ENCODE data around the gene DNAI7.

The DNAI7 gene

DNA sequence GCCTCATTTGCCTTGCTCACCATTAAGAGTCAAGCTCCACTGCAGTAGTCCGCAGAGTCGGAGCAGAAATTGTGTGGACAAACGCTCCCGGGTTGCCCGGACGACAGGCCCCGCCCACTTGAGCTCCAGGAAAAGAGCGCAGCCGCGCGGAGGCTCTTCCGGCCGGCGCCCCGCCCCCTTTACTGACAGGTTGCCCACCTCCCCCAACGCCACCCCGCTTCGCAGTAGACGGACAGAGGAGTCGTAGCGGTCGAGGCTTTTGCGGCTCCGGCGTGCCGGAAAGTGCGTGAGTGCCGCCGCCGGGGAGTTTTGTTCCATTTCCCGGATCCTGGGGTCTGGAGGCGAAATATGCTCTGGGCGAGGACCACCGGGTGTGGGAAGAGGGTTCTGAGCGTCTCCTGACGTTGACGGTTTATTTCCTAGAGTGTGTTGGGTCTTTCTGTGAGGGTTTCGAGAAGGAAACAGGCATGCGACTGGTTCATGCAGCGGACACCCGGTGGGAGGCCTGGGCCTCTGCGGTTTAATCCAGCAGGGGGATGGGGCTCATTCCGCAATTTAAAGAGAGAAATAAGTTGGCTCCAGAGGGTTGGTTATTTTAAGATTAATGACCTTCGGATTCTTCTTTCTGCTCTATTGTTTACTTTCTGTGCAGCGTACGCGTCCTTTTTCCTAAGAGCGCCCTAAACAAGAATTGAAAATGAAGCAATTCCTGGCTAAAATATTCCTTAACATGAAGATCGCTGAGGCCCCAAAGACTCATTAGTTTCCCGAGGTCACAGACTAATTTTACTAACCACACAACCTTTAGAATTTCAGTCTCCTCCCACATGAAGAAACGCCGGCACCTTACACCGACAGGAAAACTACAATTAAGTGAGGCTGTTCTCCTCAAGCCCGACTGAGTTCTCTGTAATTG lies at the start of gene DNAI7, which contains the start of gene ETFRF1:
Gene DNAI7, minus strand, starts transcription at position 105 of the 916 bp plus-strand sequence. Its CDS starts 82 bp downstream, at position 23.
Gene ETFRF1, plus strand, starts transcription at position 182 of the 916 bp plus-strand sequence. CDS start 8,720 bp downstream, outside the sequence.
- DNase-seq (ENCODE audit: low read depth), result peak; percentile 90

GRCh38 chr12:25243680-25243990 lies 48.7 kb upstream of the DNAI7 start:
- DNase-seq (ENCODE audit: low read depth), result no peak

DNA sequence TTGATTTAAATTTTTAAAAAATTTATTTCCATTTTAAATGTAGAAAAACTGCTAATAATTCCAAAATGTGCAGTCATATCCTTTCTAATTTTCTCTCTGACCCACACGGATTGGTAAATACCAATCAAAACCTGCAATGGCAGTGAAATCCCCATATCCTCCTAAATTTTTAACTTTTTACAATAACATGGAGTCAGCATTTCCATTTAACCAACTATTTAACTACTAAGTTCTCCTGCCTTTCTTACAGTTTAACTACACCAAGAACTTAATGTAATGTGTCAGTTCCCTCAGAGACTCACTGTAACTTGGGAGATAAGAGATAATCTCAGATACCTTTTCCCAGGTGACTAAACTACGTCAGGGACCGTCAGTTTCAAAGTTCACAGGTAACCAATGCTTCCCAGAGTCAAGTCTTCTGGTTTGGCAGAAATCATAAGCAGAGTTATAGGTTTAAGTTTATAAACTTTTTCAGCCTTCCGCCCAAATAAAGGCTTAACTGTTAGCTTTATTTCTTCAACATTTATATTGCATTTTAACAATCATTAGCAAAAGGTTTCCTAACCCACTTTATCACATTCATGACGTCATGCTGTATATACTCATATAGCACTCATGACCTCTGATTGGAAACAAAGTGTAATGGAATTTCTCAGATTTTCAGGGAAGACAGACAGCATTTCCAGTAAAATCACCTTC lies 48.2 kb upstream of the DNAI7 start:
- DNase-seq (ENCODE audit: low read depth), result peak; percentile 41

- peak; percentile 48 for DNase-seq (ENCODE audit: low read depth)
These were observed 46.4 kb upstream of the DNAI7 start for GRCh38 chr12:25241167-25242020.

- DNase-seq (ENCODE audit: low read depth), result no peak
These were observed 41.7 kb upstream of the DNAI7 start for GRCh38 chr12:25236626-25237025.

DNA sequence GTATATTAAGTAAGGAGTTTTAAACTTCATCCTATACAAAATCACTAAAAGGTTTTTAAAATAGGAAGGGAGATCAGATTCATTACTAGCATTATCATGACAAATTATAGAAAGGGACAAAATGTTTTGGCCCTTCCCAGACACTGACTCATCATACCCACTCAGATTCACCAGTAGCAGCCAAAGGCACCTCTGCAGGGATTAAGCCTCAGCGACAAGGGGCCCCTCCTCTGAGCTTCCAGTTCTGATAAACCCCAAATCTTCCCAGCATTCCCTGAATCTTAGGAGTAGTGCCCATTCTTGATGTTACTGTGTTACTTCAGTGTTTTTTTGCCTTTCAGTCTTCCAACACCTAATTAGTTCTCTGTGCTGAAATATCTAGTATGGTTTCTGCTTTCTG lies 41.2 kb upstream of the DNAI7 start:
- peak; percentile 15 for DNase-seq (ENCODE audit: low read depth)

DNA sequence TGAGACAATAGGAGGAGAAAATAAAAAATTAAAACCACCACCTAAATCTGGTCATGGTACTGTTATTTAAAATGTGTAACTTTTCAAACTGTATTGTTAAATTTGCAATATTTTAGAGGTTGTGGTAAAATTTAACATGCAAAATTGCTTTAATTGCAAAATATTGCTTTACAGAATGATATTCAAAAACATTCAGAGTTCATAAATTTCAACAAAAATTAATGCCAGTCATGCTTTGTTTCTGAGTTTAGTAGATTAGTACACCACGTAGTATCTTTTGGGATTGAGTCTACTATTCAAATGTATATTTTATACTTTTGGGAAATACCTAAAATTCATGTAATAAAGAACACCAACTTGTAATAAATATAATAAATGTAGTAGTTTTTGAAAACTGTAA lies 18.4 kb upstream of the DNAI7 start:
- DNase-seq (ENCODE audit: low read depth), result no peak

GRCh38 chr12:25208554-25208953 lies 13.6 kb upstream of the DNAI7 start:
- no peak for DNase-seq (ENCODE audit: low read depth)

- peak; percentile 16 for DNase-seq (ENCODE audit: low read depth)
These were observed 12.9 kb upstream of the DNAI7 start for GRCh38 chr12:25207846-25208245.

DNA sequence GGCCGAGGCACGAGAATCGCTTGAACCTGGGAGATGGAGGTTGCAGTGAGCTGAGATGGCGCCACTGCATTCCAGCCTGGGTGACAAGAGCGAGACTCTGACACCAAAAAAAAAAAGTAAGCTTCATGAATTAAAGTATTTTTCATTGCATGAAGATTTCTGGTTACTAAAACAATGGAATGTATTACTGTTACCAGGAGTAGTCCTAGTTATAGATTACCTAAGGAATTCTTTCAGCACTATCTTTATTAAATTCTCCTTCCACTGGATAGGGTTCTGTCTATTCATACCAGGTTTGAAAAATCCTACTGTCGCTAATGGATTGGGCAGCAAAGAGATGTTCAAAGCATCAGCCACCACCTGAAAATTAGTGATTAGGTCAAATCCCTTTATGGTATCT lies 12.5 kb upstream of the DNAI7 start:
- DNase-seq (ENCODE audit: low read depth), result no peak

- DNase-seq (ENCODE audit: low read depth), result no peak
These were observed 7.2 kb upstream of the DNAI7 start for GRCh38 chr12:25202137-25202536.

DNA sequence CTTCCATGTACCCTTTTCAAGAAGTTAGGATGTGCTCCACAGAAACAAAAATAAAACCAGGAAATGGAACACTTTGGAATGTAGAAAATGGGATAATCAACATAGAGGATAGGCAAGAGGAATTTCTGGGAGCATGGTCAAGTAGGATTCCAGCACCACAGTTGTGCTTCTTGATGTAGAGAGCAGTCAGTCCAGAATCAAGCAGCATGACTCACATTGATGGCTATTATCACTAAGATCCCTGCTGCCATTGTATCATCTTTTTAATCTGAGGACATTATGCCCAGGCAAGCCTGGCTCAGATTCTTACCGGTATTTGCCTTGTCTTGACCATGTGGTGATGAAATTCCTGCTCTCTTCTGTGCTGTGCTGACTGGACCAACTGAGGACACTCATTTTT lies 5.7 kb upstream of the DNAI7 start:
- DNase-seq (ENCODE audit: low read depth), result peak; percentile 47

DNA sequence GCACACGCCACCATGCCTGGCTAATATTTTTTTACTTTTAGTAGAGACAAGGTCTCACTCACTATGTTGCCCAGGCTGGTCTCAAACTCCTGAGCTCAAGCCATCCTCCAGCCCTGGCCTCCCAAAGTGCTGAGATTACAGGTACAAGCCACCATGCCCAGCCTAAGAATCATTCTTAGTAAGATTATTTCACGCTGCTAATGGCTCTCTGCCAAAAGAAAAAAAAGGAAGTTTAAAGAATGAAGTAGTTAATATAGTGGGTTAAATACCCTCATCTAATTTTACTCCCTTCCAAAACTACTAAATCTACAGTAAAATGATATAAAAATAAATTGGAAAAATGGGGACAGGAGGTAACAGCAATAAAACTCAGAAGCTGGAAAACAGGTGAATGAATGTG lies 2.6 kb upstream of the DNAI7 start:
- no peak for DNase-seq (ENCODE audit: low read depth)

GRCh38 chr12:25194722-25195055 lies 271 bp downstream of the DNAI7 start:
- DNase-seq (ENCODE audit: low read depth), result no peak

GRCh38 chr12:25194214-25194613 lies 746 bp downstream of the DNAI7 start:
- no peak for DNase-seq (ENCODE audit: low read depth)

GRCh38 chr12:25190793-25191192 lies 4.2 kb downstream of the DNAI7 start:
- DNase-seq (ENCODE audit: low read depth), result no peak

DNA sequence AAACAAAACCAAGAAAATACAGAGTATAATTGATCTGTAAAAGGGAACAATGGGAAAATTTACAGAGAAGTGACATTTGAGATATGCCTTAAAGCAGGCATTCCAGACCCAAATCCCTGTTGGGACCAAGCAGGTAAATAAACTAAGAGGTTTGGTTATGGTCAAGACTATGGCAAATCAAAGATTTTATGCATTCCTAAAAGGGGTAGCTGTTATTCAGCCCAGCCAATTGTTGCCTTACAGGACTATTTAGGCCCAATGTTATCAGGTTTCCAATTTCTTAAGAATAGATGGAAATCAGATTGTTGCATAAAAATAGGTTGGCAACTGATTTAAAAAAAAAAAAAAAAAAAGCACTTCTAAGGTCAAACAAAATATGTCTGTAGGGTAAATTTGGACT lies 5.3 kb downstream of the DNAI7 start:
- DNase-seq (ENCODE audit: low read depth), result no peak

GRCh38 chr12:25187781-25188180 lies 7.2 kb downstream of the DNAI7 start:
- DNase-seq (ENCODE audit: low read depth), result peak; percentile 94

GRCh38 chr12:25186788-25187402 lies 8.1 kb downstream of the DNAI7 start:
- peak; percentile 77 for DNase-seq (ENCODE audit: low read depth)

DNA sequence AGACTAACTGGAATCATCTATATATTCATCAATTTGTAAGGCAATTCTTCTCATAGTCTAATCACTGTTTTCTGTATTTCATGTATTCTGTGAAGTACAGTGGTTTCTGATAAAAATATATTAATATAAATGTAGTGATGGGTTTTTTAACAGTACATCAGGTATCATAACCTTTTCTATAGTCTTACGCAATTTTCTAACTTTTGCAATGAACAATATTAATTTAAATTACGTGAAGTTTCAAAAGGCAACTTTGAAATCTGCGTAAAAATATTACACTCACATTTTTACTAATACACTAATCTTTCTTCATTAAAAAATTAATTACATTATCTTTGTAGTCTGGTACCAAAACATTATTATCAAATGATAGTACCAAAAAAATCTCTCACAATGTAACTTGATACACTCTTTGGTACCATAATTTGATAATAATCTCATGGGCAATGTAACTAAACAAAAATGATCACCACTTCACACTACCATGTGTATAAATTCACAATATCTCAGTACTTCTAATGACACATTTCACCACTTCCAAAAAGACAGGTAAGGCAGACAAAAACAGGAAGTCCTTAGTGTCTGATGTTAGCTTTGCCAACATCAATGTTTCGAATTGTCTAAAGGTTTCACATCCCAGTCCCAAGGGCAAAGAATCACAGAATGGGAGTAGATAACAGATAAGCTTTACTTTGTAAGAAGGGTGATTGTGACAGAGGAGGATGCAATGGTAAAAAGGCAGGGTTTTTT lies 8.7 kb downstream of the DNAI7 start:
- no peak for DNase-seq (ENCODE audit: low read depth)

DNA sequence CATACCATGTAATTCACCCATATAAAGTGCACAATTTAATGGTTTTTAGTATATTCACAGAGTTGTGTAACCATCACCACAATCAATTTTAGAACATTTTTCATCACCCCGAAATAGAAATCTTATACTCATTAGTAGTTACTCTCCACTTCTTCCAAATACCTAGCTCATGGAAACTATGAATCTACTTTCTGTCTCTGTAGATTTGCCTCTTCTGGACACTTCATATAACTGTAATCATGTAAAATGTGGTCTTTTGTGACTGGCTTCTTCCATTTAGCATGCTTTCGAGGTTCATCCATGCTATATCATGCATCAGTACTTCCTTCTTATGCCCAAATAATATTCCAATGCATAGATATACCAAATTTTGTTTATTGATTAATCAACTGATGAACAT lies 10.8 kb downstream of the DNAI7 start:
- no peak for DNase-seq (ENCODE audit: low read depth)

Data from amniotic epithelial cell (primary cell).